Fibroblast of villous mesenchyme (primary cell): ENCODE measurements around the gene CARD14. TPM values are rescaled to one million over a fixed set of nuclear protein-coding genes. Genes with fewer than 3 reads are reported as not detected.

Experiments
- DNase-seq: peaks from one replicate; pipeline ENCODE4 v3.0.0-alpha.2; 2010; ENCODE audit warnings: low read depth
- H3K4me3 ChIP-seq: 2 replicates; pipeline ENCODE4 v1.5.1; 2011; ENCODE audit warnings: low read depth, mild to moderate bottlenecking, low read length
- total RNA-seq: library from RNA; depleted of rRNA; stranded (reverse); fragments of >200 nt; gene quantifications from 2 replicates; pipeline ENCODE4 v1.2.3, GENCODE V29; 2012
- TF ChIP-seq, protein P1 (sequence below): IDR thresholded peaks from 2 replicates; pipeline ENCODE4 v1.5.1; 2012; ENCODE audit warnings: low read depth, mild to moderate bottlenecking, low read length; ENCODE audit not compliant: insufficient read depth

Gene CARD14
- total RNA-seq, 1 donor, result under 0.01 TPM

DNA sequence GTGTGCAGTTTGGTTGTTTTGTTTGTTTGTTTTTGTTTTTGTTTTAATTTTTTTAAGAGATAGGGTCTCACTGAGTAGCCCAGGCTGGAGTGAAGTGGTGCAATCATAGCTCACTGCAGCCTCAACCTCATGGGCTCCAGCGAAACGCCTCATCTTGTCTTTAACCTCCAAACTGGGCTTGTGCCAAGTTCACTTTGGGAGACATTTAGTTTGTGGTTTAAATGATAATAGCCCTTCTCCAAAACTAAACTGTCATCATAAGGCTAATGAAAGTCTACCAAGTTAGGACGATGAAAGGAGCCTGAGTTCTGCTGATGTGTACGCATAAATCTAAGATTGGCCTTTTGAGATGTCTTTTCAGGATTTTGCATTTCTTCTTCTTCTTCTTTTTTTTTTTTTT, 6.5 kb upstream of the CARD14 start:
- H3K4me3 ChIP-seq, result no peak overlapping the region
- TF ChIP-seq, protein P1, sequence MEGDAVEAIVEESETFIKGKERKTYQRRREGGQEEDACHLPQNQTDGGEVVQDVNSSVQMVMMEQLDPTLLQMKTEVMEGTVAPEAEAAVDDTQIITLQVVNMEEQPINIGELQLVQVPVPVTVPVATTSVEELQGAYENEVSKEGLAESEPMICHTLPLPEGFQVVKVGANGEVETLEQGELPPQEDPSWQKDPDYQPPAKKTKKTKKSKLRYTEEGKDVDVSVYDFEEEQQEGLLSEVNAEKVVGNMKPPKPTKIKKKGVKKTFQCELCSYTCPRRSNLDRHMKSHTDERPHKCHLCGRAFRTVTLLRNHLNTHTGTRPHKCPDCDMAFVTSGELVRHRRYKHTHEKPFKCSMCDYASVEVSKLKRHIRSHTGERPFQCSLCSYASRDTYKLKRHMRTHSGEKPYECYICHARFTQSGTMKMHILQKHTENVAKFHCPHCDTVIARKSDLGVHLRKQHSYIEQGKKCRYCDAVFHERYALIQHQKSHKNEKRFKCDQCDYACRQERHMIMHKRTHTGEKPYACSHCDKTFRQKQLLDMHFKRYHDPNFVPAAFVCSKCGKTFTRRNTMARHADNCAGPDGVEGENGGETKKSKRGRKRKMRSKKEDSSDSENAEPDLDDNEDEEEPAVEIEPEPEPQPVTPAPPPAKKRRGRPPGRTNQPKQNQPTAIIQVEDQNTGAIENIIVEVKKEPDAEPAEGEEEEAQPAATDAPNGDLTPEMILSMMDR, result no peak
- no peak for DNase-seq

DNA sequence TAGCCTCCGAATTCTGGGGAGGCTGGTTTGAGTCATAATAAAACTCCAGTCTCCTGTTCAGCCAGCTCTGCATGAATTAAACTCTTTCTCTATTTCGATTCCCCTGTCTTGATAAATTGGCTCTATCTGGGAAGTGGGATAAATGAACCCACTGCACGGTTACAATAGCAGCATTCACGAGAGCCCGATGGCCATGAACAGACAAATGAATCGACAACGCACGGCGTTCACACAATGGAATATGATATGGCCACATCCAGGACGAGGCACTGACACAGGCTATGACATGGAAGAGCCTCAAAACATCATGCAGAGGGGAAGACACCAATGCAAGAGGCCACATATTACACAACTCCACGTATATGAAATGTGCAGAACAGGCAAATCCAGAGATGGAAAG, 5.6 kb upstream of the CARD14 start:
- H3K4me3 ChIP-seq, result no peak overlapping the region
- DNase-seq, result no peak
- TF ChIP-seq, protein P1, result no peak

DNA sequence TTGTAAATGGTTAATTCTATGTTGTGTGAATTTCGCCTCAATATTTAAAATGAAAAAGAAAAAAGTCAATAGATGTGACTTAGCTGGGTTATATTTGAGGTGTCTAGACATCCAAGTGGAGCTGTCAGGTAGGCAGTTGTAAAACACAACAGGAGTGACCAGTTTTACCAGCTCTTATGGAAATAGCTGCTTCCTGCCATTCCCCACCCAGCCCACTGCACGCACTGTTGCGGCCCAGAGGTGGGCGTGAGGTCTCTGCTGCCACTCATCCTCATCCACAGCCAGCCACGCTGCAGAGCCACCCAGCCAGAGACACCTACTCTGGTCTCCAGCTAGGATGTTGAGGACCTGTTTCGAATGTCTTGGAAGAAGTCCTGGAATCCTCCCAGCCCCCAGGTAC, 3.4 kb upstream of the CARD14 start:
- no peak for DNase-seq
- TF ChIP-seq, protein P1, result no peak
- no peak overlapping the region for H3K4me3 ChIP-seq

DNA sequence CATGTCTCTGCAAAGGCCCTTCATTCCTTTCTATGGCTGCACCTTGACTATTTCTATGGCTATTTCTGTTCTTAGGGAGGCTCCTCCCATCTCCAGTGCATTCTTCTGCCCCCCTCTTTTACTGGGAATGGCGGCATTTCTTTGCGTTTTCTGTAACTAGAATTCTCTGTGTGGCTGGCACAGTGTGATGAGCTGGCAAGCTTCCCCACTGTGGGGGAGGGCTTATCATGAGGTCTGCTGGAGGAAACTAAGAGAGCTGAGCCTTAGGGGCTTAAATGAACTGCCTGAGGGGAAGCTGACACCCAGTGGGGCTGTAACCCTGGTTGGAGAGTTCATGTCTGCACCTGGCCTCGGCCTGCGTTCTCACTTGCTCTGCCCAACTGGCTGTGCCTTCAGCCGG, 1.5 kb upstream of the CARD14 start:
- TF ChIP-seq, protein P1, result no peak
- H3K4me3 ChIP-seq, result no peak overlapping the region
- DNase-seq, result no peak

DNA sequence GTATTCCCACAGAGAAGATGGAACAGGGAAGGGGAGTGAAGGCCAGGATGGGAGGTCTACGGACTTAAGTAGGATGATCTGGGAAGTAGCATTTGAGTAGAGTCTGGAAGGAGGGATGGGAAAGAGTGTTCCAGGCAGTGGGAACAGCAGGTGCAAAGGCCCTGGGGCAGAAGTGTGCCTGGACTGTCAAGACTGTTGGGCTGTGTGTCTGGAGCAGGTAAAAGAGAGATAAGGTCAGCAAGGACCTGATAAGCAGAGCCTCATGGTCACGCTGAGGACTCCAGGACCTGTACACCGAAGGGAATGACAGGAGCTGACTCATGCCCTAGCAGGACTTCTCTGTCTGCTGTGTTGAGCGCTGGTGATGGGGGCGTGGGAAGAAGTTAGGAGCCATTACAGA, 723 bp upstream of the CARD14 start:
- DNase-seq, result no peak
- TF ChIP-seq, protein P1, result no peak
- H3K4me3 ChIP-seq, result no peak overlapping the region

DNA sequence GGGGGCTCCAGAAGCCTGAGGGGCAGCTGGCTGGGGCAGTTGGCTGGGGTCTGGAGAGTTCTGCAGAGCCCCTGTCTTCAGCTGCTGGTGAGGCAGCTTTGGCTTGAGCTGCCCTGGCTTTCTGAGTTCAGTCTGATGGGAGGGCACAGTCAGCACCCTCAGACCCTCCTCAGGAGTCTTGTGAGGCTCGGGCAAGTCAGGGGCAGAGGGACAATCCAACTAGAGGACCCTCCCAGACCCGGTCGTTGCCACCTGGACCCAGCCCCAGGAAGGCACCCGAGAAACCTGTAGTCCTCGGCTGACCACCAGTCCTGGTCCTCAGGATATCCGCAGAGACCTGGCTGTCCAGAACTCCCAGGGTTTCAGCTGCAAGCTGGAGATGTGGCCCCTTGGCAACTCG, 1.9 kb downstream of the CARD14 start:
- DNase-seq, result no peak
- H3K4me3 ChIP-seq, result no peak overlapping the region
- TF ChIP-seq, protein P1, result no peak

DNA sequence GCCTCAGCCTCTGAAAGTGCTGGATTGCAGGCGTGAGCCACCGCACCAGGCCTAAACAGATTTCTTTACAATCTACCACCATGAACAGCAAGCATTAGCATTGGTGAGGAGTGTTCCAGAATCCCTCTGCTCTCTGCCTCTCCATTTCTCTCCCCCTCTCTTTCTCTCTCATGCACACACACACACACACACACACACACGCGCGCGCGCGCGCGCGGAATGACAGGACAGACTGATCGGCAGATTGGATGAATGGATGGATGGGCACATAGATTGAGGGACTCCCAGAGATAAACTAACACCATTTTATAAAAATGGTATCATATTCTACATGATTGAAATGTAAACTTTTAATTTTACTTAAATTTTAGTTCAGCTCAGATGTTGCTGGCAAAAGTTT, 3.3 kb downstream of the CARD14 start:
- H3K4me3 ChIP-seq, result no peak overlapping the region
- TF ChIP-seq, protein P1, result no peak
- DNase-seq, result no peak
